HG02588 (cell line): Measurements from ENCODE around the gene COX7B2.

Source experiments
- ATAC-seq: cut with Tn5 transposase; IDR thresholded peaks from one replicate; pipeline ENCODE4 v1.9.1; 2021; ENCODE audit warnings: mild to moderate bottlenecking, moderate library complexity; ENCODE audit not compliant: unreplicated experiment

Gene COX7B2, protein sequence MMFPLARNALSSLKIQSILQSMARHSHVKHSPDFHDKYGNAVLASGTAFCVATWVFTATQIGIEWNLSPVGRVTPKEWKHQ

DNA sequence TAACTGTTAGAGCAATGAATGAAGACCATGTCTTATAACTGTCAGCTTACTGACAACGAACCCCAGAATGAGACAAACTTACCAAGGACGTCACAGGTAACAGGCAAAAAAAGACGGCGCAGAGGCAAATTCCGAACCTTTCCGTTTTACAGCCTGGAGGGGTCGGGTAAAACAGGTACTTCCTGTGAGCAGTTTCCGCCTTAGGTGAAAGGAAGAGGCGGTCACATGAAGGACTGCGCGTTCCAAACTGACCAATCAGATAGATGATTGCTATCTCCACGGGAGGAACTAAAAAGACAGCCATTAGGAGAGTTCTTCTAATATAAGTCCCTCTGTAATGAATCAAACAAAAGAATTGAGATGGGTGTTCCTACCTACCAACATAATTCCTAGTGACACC, at the start of gene COX7B2:
Gene COX7B2 (minus strand): TSS at position 168 of the 400 bp plus-strand sequence. CDS start 174,053 bp downstream, outside the sequence.
- no peak for ATAC-seq

- no peak for ATAC-seq
Measured at GRCh38 chr4:46956451-46956850, 47.4 kb upstream of the COX7B2 start.

DNA sequence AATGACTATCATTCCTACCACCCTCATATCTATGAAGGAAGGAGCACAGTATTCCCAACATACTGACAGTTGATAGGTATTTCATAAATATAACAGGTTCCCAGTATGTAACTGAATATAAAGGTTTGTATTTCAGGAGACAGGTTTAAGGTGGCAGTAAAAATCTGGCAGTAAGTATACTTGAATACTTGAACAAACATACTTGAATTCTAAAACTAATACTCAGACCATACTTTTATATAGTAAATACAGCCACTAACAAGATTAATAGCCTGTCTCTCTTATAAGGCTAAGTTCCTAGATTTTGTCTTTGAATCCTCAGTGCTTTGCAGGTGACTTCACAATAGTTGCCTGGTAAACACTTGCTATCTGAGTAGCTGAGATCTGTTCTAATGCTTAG, 46.6 kb upstream of the COX7B2 start:
- ATAC-seq = no peak

GRCh38 chr4:46954643-46955042, 45.6 kb upstream of the COX7B2 start:
- ATAC-seq = no peak

GRCh38 chr4:46953564-46953963, 44.5 kb upstream of the COX7B2 start:
- ATAC-seq = no peak

GRCh38 chr4:46952451-46952850, 43.4 kb upstream of the COX7B2 start:
- no peak for ATAC-seq

GRCh38 chr4:46950826-46951225, 41.8 kb upstream of the COX7B2 start:
- no peak for ATAC-seq

DNA sequence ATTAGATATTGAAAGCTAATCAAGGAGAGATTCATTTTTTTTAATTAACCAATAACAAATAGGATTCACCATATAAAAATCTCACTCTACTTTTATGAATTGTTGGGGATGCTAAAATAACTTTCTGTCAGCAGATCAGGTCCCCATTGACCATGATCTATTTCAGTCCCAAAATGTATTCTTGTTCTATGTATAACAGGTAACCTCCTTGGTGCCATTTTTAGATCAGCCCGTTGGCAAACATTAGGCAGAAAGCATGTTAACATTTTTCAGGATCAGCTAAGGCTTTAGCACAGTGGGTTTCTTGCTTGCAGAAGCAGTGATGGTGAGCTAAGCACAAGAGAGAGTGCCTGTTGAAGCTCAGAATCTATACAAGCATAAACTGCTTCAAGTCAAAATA, 40.8 kb upstream of the COX7B2 start:
- ATAC-seq = no peak

GRCh38 chr4:46947541-46947940, 38.5 kb upstream of the COX7B2 start:
- no peak for ATAC-seq

DNA sequence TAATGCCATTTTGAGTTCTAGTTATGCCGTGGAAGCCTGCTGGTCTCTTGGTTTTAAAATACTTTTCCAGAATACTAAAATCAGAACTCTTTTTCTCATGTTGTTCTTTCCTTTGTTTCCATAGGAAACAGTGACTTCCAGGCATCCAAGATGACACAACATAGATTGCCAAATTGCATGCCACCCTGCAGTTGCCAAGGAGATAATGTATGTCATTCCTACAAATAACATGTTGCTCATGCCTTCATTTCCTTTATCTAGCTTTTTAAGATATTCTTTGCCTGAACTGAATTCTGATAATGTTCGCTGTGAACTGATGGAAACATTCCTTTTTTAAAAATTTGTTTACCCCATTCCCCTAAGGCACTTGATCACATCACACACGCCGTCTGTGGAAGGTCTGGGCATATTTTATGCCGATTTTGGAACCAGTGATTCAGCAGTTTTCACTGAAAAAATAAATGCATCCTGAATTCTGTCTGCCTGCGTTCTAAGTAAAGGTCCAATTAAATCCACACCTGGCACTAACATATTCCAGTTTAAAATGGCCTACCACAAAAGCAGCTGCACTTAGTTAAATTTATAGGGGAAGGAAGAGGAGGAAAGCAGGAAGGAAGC, 38.0 kb upstream of the COX7B2 start:
- no peak for ATAC-seq

GRCh38 chr4:46945062-46945461, 36.0 kb upstream of the COX7B2 start:
- no peak for ATAC-seq

- ATAC-seq = no peak
Measured at GRCh38 chr4:46944345-46944744, 35.3 kb upstream of the COX7B2 start.

DNA sequence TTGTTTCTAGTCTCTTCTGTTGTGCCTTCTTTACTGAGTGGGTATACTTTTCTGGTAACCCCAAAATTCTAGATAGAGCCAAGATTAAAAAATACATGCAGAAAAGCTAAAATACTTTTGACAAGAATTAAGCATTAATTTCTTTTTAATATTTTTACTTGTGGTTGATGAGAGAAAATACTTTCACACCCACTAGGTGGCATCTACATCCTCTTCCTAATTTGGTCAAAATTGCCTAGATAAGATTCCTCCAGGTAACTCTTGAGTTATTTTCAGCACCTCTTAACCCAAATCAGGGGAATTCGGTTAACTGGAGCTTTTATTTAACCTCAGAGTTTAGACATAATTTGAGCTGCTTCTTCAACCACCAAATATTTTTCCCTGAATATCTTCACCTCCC, 28.4 kb upstream of the COX7B2 start:
- ATAC-seq = no peak

DNA sequence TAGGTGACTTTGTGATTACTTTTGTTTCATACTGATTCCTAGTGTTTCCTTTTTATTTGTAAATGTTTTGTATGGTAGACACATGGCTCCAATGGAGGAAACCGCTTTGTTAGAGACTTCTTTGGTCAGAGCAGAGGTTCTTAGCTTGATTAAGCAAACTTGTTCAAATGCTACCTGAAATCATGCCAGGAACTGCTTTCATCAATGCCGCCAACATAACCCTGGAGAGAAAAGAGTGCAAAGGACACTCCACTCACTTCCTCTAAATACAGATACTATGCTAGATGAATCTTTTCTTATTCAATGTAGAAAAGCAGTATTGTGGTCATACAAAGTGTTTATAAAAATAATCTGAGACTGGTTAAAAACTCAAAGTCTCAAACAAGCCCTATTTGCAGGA, 25.7 kb upstream of the COX7B2 start:
- ATAC-seq = no peak

- no peak for ATAC-seq
Measured at GRCh38 chr4:46933686-46934085, 24.6 kb upstream of the COX7B2 start.

DNA sequence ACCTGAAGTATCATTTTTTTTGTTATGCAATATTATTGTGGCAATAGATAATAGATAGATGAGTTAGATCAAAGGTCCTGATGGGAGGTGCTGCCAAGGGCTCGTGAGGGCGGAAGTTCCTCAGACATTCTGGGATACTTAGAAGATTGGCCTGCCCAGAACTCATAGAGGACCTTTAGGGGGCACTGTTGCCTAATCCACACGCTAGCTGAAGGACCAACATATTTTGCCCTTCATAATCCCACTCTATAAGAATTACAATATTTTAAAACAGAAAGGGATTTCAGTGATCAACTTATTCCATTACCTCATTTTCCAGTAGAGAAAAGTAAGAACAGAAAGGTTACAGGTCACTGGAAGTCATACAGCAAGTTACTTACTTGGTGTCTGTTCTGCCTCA, 22.9 kb upstream of the COX7B2 start:
- ATAC-seq = no peak

DNA sequence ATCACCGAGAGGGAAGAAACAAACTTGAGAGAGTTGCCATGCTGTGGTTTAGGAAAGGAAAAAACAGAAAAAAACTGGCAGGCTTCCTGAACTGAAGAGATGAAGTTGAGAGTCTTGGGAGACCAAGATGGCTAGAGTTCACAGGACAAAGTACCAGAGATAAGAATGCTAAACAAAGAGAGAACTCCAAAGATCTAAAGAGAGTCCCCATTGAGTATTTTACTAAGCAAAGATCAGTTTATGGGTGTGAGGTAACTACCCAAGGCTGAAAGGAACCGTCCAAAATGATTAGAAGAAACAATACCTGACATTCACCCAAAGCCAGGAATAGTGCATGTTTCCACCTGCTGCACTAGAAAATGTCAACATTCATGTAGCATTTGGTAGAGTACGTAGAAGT, 21.8 kb upstream of the COX7B2 start:
- ATAC-seq = no peak

GRCh38 chr4:46927201-46927600, 18.2 kb upstream of the COX7B2 start:
- ATAC-seq = no peak

GRCh38 chr4:46924789-46925529, 15.9 kb upstream of the COX7B2 start:
- no peak for ATAC-seq

DNA sequence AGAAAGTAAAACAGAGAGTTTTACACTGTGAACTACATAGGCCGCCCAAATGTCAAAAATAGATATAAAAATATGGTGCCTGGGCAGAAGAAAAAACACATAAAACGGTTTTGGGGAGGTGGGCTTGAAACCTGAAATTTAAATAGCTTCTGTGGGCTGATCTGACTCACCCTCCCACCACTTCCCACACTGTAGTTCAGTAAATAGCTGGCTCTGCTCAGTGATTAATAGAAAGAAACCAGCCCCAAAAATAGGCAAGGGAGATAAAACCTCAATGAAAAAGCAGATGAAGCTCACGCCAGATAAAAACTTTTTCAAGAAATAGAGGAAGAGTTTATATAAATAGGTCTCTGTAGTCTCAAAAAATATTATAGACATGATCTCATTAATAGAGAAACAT, 13.2 kb upstream of the COX7B2 start:
- ATAC-seq = no peak

DNA sequence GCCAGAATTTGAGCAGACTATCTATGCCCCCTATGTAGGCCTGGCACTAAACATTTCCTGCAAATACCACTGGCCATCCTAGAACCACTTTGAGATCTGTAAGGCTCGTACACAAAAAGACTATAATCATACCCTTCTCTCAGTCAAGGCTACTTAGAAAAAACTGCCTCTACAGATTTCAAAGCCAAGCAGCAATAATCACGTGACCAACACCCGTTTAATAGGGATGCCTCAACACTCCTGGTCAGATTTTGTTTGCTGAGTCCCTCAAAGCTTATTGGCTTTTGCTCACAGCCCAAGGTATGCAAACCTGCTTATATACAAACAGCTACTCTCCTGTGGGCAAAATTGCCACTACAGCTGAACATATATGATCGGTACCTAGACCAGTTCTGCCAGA, 897 bp downstream of the COX7B2 start:
- ATAC-seq = no peak

DNA sequence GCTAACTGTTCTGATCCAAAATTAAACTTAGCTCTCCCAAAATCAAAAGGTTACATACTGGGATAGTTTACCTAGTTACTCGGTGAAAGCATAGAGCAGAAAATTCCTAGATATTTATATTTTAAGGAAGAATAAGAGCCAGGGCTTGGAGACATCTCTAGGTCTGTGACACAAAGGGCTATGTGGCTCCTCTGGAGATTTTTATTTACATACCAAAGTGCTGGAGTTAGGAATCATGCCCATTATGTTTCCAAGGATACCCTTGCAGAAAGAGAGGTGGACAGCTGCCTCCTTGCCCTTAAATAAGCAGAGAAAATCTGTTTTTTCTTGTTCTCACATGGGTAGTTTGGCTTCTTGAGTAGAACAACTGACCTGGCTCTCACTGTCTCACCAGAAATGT, 9.0 kb downstream of the COX7B2 start:
- no peak for ATAC-seq

GRCh38 chr4:46894826-46895225, 14.2 kb downstream of the COX7B2 start:
- no peak for ATAC-seq
